Suprapubic skin (tissue), 4 donors: ENCODE data around the gene SIRT3. TPM values are rescaled to one million over a fixed set of nuclear protein-coding genes. Genes with fewer than 3 reads are reported as not detected.

Experiments used
- DNase-seq, 2 donors: peaks; one replicate each; pipeline ENCODE4 v3.0.0-alpha.2; 2019; ENCODE audit warnings: low spot score in 2 of 2
- H3K27ac ChIP-seq: fragments of 200-600 bp; sonication (generic); one replicate; pipeline ENCODE4 v1.5.1; 2019
- H3K27me3 ChIP-seq: fragments of 200-600 bp; sonication (generic); one replicate; pipeline ENCODE4 v1.5.1; 2019
- H3K36me3 ChIP-seq: fragments of 200-600 bp; sonication (generic); one replicate; pipeline ENCODE4 v1.5.1; 2019
- H3K4me1 ChIP-seq: fragments of 200-600 bp; sonication (generic); one replicate; pipeline ENCODE4 v1.5.1; 2019
- H3K4me3 ChIP-seq: fragments of 200-600 bp; sonication (generic); one replicate; pipeline ENCODE4 v1.5.1; 2019; ENCODE audit warnings: mild to moderate bottlenecking
- H3K9me3 ChIP-seq: fragments of 200-600 bp; sonication (generic); one replicate; pipeline ENCODE4 v1.5.1; 2019
- EP300 ChIP-seq: sonication (generic); formaldehyde crosslinking; IDR thresholded peaks from one replicate; pipeline ENCODE4 v1.6.1; 2017; ENCODE audit warnings: antibody characterized with exemption
- POLR2A ChIP-seq, 2 donors: fragments of 450-650 bp; IDR thresholded peaks; one replicate each; pipeline ENCODE4 v1.6.1; 2017; ENCODE audit warnings: antibody characterized with exemption in 2 of 2, mild to moderate bottlenecking in 2 of 2, moderate library complexity in 2 of 2
- POLR2AphosphoS5 ChIP-seq, 3 donors: sonication (generic); formaldehyde crosslinking; IDR thresholded peaks; one replicate each; pipeline ENCODE4 v1.6.1; 2017; ENCODE audit warnings: antibody characterized with exemption in 3 of 3
- WGBS: methylation state at CpG from one replicate; pipeline ENCODE4 v1.1.5; 2018; 5-methylcytosine and 5-hydroxymethylcytosine counted together
- total RNA-seq, 4 donors: library from RNA; depleted of rRNA; stranded (reverse); fragments of >200 nt; gene quantifications; one replicate each; pipeline ENCODE4 v1.1.0, GENCODE V29; 2016
- TF ChIP-seq, protein P1 (sequence below), 2 donors: fragments of 200-600 bp in 1 of 2; fragments of 450-650 bp in 1 of 2; sonication (generic) in 1 of 2; IDR thresholded peaks; one replicate each; pipeline ENCODE4 v1.5.1; 2016 to 2019; ENCODE audit warnings: antibody characterized with exemption in 2 of 2, mild to moderate bottlenecking in 1 of 2, moderate library complexity in 1 of 2

Gene SIRT3
- total RNA-seq, 4 donors from 2014 or later: 9.1 to 20.1 (median 13.3) TPM

DNA sequence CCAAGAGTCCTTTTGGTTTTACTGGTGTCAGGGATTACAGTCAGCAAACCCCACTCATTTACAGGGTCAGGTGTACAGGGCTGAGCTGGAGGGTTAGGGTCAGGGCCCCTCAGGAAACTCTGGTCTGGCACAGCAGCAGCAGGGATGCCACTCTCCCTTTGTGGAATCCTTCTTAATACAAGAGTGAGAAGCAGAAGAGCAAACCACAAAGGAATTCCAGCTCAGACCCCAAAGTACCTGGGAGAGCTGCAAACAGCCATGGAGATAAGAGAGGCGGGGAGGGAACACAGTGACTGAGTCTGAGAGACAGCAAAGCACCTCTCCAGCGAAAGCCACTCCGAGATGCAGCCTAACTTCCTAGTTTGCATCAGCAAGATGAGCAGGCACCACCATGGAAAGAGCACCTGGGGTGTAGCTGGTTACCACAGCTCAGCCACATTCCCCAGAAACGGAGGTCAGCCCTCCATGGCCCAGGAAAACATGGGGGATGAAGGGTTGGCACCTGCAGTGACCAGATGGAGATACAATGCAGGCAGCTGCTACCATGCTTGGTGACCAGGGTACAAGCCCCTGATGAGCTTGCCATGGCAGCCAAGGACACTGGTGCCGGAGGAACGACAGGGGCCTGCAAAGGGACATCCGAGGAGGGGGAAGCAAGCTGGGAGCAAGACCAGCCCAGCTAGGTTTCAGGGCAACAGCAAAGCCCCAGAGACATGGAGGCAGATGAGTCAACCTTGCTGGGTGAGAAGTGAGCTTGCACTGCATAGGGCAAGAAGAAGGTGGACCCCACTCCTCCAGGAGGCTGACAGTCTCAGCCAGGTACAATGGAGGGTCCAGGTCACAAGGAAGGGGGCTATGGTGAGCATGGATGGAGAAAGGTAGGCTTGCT is 32.8 kb downstream of the SIRT3 start:
- Histone ChIP-seq H3K36me3 (peaks cover 43% of the 10 kb centered on the region), H3K9me3 (no peaks in the 10 kb centered on the region), H3K4me3 (no peak overlapping the region), H3K4me1 (peaks cover 37% of the 10 kb centered on the region), H3K27me3 (no peaks in the 10 kb centered on the region), H3K27ac (no peak overlapping the region)
- peak in 1 of 2 donors; percentile 71 for DNase-seq
- TF ChIP-seq POLR2A (IDR thresholded peaks at IDR 0.05): no peak
- TF ChIP-seq EP300: no peak
- TF ChIP-seq, protein P1, sequence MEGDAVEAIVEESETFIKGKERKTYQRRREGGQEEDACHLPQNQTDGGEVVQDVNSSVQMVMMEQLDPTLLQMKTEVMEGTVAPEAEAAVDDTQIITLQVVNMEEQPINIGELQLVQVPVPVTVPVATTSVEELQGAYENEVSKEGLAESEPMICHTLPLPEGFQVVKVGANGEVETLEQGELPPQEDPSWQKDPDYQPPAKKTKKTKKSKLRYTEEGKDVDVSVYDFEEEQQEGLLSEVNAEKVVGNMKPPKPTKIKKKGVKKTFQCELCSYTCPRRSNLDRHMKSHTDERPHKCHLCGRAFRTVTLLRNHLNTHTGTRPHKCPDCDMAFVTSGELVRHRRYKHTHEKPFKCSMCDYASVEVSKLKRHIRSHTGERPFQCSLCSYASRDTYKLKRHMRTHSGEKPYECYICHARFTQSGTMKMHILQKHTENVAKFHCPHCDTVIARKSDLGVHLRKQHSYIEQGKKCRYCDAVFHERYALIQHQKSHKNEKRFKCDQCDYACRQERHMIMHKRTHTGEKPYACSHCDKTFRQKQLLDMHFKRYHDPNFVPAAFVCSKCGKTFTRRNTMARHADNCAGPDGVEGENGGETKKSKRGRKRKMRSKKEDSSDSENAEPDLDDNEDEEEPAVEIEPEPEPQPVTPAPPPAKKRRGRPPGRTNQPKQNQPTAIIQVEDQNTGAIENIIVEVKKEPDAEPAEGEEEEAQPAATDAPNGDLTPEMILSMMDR (IDR thresholded peaks at IDR 0.05): no peak
- no peak for TF ChIP-seq POLR2AphosphoS5 (IDR thresholded peaks at IDR 0.05)
- WGBS: 90% methylated on average over 6 of the region's 7 CpGs

- H3K4me1 ChIP-seq: peaks cover 37% of the 10 kb centered on the region
- no peak overlapping the region for H3K27ac ChIP-seq
- DNase-seq: peak in 1 of 2 donors; percentile 47
These were observed 33.7 kb downstream of the SIRT3 start for GRCh38 chr11:202490-202889.

DNA sequence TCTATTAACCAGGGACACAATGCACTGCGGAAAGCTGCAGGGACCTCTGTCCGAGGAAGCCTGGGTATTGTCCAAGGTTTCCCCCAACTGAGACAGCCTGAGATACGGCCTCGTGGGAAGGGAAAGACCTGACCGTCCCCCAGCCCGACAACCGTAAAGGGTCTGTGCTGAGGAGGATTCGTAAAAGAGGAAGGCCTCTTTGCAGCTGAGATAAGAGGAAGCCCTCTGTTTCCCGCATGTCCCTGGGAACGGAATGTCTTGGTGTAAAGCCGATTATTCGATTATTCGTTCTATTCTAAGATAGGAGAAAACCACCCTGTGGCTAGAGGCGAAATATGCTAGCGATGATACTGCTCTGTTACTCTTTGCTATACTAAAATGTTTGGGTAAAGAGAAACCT is 34.2 kb downstream of the SIRT3 start:
- Histone ChIP-seq H3K4me1 (peaks cover 37% of the 10 kb centered on the region), H3K9me3 (no peaks in the 10 kb centered on the region), H3K36me3 (peaks cover 43% of the 10 kb centered on the region), H3K27ac (no peak overlapping the region), H3K4me3 (no peak overlapping the region), H3K27me3 (no peaks in the 10 kb centered on the region)
- no peak for TF ChIP-seq POLR2A (IDR thresholded peaks at IDR 0.05)
- TF ChIP-seq, protein P1 (IDR thresholded peaks at IDR 0.05): no peak
- no peak for TF ChIP-seq POLR2AphosphoS5 (IDR thresholded peaks at IDR 0.05)
- TF ChIP-seq EP300: no peak
- DNase-seq: peak in 1 of 2 donors; percentile 40
- 84% methylated on average over 15 of the region's 15 CpGs for WGBS

More at GRCh38 chr11:202490-202889, 33.7 kb downstream of the SIRT3 start:
- Histone ChIP-seq H3K9me3 (no peaks in the 10 kb centered on the region), H3K4me3 (no peak overlapping the region), H3K36me3 (peaks cover 43% of the 10 kb centered on the region), H3K27me3 (no peaks in the 10 kb centered on the region)
- WGBS: 83% methylated on average over 8 of the region's 8 CpGs
- TF ChIP-seq POLR2A (IDR thresholded peaks at IDR 0.05) (no peak), EP300 (no peak), POLR2AphosphoS5 (IDR thresholded peaks at IDR 0.05) (no peak)
- TF ChIP-seq, protein P1 (IDR thresholded peaks at IDR 0.05): no peak

GRCh38 chr11:200224-201003 is 35.7 kb downstream of the SIRT3 start:
- Histone ChIP-seq H3K36me3 (peaks cover 39% of the 10 kb centered on the region), H3K27ac (no peak overlapping the region), H3K4me1 (peaks cover 25% of the 10 kb centered on the region), H3K9me3 (no peaks in the 10 kb centered on the region), H3K27me3 (no peaks in the 10 kb centered on the region), H3K4me3 (no peak overlapping the region)
- DNase-seq: peak; percentile 46 to 76
- WGBS: 85% methylated on average over 9 of the region's 13 CpGs
- TF ChIP-seq EP300 (no peak), POLR2AphosphoS5 (IDR thresholded peaks at IDR 0.05) (no peak), POLR2A (IDR thresholded peaks at IDR 0.05) (no peak)
- TF ChIP-seq, protein P1 (IDR thresholded peaks at IDR 0.05): no peak

GRCh38 chr11:199782-200181 is 36.4 kb downstream of the SIRT3 start:
- DNase-seq: peak; percentile 54 to 68
- 69% methylated on average over 8 of the region's 8 CpGs for WGBS

More at GRCh38 chr11:199782-200181, 36.4 kb downstream of the SIRT3 start:
- H3K4me3 ChIP-seq: no peak overlapping the region
- H3K4me1 ChIP-seq: peaks cover 19% of the 10 kb centered on the region
- TF ChIP-seq, protein P1 (IDR thresholded peaks at IDR 0.05): no peak
- no peak for TF ChIP-seq POLR2AphosphoS5 (IDR thresholded peaks at IDR 0.05)
- TF ChIP-seq EP300: no peak
- no peak for TF ChIP-seq POLR2A (IDR thresholded peaks at IDR 0.05)
- H3K9me3 ChIP-seq: no peaks in the 10 kb centered on the region
- peaks cover 33% of the 10 kb centered on the region for H3K36me3 ChIP-seq
- H3K27ac ChIP-seq: no peak overlapping the region
- no peaks in the 10 kb centered on the region for H3K27me3 ChIP-seq
